HG03378 (cell line): Measurements from ENCODE around the gene MORC1.

Experiments
- ATAC-seq: cut with Tn5 transposase; IDR thresholded peaks from one replicate; pipeline ENCODE4 v1.9.1; 2021; ENCODE audit warnings: mild to moderate bottlenecking, moderate library complexity; ENCODE audit not compliant: unreplicated experiment

MORC1 gene

GRCh38 chr3:109033000-109033660, 84.8 kb downstream of the MORC1 start:
- ATAC-seq: no peak

GRCh38 chr3:109028753-109029152, 89.2 kb downstream of the MORC1 start:
- ATAC-seq: no peak

GRCh38 chr3:109026821-109027220, 91.1 kb downstream of the MORC1 start:
- no peak for ATAC-seq

DNA sequence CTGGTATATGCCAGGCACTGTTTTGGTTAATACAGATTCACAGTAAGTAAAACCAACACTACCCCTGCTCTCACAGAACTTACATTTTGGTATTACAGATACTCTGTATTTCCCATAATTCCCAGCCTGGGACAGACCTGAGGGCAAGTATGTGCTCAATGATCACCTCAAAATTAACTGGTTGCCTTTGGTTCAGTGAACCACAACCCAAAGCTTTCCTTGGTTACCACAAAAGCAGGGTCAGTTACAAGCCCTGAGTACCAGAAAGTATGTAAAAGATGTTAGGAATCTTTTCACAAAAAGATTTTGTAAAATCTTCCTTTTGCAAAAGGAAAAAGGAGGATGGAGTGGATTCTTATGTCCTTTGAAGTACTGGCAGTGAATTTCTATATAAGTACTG, 92.0 kb downstream of the MORC1 start:
- no peak for ATAC-seq

DNA sequence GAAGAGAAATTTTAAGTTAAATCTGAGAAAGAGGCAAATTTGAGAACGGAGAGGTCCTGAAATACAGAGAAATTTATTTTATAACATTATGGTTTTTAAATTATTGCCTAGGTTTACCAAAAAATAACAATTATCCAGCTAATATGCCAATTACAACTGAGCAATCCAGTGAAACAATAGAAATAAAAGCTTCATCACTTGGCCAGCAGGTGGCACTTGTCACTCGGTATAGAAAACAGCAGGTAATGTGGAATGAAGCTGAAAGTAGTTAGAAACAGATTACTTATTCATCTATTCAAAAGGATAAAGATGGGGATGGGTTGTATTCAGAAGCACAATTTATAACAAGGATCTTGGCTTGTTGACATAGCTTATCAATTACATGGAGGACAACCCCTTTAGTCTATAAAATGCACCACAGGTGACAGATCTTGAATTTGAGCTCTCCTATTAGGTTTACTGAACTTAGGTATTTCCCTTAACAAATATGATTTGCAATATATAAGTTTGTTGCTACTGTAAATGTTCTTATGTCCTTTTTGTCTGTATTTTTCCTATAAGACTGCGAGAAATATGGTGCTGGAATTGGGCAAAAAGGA, 94.2 kb downstream of the MORC1 start:
- ATAC-seq: peak; percentile 85

GRCh38 chr3:109023167-109023566, 94.8 kb downstream of the MORC1 start:
- no peak for ATAC-seq

- ATAC-seq: no peak
Measured at GRCh38 chr3:109021556-109021955, 96.4 kb downstream of the MORC1 start.

DNA sequence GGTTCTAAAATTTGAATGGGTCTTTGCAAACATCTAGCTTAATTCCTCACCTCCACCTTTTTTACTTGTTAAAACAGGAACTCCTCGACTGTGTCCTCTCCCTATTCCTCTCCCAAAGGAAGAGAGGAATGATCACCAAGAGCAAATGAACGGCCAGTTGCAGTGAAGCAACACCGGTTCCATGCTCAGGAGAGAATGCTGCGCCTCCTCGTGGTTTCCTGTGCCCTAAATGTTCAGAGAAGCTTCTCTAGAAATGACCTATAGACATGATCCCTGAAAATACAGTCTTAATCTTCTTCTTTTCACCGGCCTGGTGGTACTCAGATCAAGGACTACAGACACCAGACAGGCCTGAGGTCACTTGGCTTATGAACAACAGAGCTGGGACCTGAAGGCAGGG, 99.1 kb downstream of the MORC1 start:
- no peak for ATAC-seq

DNA sequence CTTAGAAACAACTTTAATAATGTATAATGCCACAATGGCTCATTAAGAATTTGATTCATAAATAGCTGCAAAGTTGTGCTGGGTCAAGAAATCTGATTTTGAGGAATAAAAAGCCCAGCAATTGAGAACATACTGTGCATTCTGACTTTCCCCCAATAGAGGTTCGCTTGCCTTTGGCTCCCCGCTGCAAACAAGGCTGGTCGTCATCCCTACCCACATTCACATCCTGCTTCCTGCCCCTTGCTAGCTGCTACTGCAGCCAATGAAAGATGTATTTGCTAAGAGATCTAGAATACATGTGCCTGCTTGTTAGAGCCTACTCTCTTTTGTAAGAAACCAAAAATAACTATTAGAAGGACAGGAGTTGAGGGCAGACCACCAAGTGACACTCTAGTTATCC, 112.5 kb downstream of the MORC1 start:
- no peak for ATAC-seq

DNA sequence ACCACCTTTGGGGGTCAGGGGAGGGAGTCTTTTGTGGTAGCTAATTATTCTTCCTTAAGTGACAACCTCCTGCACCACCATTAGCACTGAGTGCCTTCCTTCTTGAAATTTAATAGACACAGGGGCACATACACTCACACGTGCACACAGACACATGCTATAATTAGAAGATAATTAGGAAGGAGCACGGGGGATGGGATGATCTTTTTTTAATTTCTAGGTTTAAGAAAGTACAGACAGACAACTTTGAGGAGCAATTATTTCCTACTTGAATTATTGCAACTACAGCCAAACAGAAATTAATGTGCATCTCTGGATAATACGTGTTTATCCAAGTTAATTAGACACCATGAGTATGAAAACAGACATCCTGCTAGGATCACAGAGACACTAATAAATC, 119.5 kb downstream of the MORC1 start:
- ATAC-seq: no peak

DNA sequence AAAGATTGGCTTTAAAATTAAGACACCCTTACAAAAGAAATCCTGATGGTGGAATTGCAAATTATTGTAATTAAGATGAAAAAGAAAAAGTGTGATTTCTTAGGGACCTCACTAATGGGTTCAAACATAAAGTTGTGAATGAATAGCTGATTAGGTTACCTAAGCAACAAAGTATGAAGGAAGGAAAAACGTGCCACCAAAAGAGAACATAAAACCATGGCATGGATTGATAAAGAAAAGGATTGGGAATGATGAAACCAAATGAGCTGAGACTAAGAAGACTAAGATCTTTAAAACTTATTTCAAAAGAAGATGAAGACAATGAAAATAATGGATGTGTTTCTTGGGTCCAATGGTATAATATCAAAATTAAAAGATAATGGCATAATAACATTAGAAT, 132.1 kb downstream of the MORC1 start:
- ATAC-seq: no peak

GRCh38 chr3:108983051-108983450, 134.9 kb downstream of the MORC1 start:
- no peak for ATAC-seq

DNA sequence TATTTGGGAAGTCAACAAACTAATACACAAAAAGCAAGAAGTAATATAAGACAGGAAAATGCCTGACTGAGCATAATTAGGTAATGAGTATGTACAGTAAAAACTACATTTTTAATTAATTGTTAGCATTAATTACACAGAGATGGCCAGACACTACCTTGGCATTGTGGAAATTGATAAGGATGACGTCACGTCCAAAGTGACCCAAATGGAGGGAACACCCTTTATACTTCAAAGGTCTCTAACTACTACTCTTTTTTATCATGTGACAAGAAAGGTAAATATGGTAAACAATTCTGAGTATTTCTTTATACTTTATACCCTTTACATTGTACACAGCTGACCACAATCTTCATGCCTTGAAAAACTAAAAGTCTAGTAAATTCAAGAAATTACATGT, 141.9 kb downstream of the MORC1 start:
- no peak for ATAC-seq

DNA sequence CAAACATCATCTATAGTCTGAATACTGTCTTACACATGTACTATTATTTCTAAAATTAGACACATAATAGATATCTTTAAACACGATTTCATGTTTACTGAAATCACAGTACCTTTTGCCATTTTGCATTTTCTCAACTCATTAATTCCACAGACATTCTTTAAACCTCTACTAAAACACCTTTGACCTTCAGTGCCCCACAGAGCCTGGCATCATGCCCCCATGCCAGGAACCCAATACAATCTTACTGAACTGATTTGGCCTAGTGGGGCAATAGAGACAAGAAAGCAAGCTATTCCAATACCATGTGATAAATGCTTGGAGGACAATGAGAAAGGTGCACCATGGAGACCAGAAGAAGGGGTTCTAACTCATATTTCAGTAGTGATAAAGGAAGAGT, 144.9 kb downstream of the MORC1 start:
- ATAC-seq: no peak

DNA sequence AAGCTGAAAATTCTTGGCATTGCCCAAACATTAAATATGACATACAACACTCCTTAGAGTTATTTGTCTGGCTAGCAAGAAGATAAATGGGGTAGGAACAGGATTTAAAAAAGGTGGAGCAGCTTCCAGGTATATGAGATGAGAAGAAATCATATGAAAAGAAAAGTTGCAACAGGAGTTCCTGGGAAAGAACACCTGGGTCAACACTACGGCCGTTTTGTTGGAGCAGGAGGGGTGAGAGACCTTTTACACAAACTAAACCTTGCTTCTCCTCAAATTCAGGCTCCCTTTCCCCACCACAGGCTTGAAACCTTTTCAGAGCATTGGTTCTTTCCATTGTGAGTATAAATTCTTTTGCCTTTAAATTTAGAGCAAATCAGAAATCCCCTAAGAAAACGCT, 145.5 kb downstream of the MORC1 start:
- ATAC-seq: no peak

- ATAC-seq: no peak
Measured at GRCh38 chr3:108970561-108970960, 147.4 kb downstream of the MORC1 start.

DNA sequence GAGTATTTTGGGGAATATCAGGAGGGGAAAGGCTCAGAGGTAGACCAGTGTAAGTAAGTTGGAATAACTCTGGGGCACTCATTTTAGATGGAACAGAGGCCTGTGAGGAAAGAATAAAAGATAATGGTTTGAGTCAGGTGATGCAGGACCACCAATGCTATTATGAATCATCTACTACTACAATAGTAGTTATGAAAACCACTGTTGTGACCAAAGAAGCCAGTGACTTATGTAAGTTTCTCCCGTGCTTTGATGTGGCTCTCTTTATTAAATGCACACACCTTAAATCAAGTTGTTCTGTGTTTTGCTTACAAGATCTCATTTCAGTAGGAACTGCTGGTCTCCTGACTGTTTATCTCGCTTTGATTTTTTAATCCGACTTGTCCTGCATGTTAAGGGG, 151.2 kb downstream of the MORC1 start:
- ATAC-seq: no peak

DNA sequence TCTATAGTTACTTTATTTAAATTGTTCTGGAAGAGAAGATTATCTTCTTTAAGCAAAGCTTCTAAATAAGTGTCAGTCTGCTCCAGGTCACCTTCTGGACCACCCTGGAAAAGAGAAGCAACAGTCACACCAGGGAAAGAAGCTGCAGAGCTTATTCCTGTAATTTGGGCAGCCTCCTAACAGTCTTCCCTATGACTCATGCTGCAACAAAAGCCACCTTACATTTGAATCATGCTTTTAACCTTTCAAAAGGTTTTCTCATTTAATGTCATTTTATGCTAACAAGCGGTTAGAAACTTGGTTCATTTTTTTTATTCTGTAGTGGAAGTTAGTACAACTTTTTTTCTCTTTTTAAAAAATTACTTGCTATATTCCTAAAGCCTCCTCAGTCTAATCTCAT, 158.9 kb downstream of the MORC1 start:
- ATAC-seq: no peak

DNA sequence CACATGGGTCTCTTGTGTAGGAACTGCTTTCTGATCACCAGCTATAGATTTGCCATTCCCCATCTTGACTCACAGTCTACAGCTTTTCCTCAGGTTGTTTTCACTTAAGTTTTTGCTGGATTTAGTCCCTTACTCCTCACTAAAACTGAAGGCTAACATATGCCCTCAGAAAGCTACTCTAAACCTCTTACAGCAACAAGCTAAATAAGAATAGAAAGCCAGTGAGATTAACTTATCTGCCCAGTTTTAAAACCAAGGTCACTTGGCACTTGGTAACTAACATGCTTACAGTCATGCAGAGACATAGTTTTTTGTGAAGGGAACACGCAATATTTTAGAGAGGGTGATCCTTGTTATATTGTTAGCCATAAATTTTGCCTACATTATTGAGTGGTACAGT, 164.2 kb downstream of the MORC1 start, which contains the start of gene GUCA1C:
GUCA1C (minus strand) TSS at position 180 of the 400 bp plus-strand sequence; CDS start at position 63, 117 bp downstream.
- ATAC-seq: no peak

- no peak for ATAC-seq
Measured at GRCh38 chr3:108953210-108953609, 164.7 kb downstream of the MORC1 start.

GRCh38 chr3:108951820-108952501, 166.0 kb downstream of the MORC1 start:
- ATAC-seq: no peak

- no peak for ATAC-seq
Measured at GRCh38 chr3:108947855-108948254, 170.1 kb downstream of the MORC1 start.
